Uterus (tissue), 4 donors: ENCODE results near the gene DOCK3. TPM values are rescaled to one million over a fixed set of nuclear protein-coding genes. Genes with fewer than 3 reads are reported as not detected.

Experiments
- DNase-seq, 2 donors: peaks; one replicate each; pipeline ENCODE4 v3.0.0-alpha.2; 2019 to 2020
- H3K27ac ChIP-seq, 2 donors: fragments of 200-600 bp; sonication (generic); 1 replicate in 1 of 2; 2 replicates in 1 of 2; pipeline ENCODE4 v1.5.1; 2016 to 2018
- H3K27me3 ChIP-seq, 2 donors: fragments of 200-600 bp; sonication (generic); one replicate each; pipeline ENCODE4 v1.5.1; 2018 to 2019; ENCODE audit warnings: control low read depth in 1 of 2
- H3K36me3 ChIP-seq, 2 donors: fragments of 200-600 bp; sonication (generic); one replicate each; pipeline ENCODE4 v1.5.1; 2019; ENCODE audit warnings: control low read depth in 1 of 2
- H3K4me1 ChIP-seq, 2 donors: fragments of 200-600 bp; sonication (generic); one replicate each; pipeline ENCODE4 v1.5.1; 2018 to 2019; ENCODE audit warnings: control low read depth in 1 of 2
- H3K4me3 ChIP-seq, 2 donors: fragments of 200-600 bp; sonication (generic); 1 replicate in 1 of 2; 2 replicates in 1 of 2; pipeline ENCODE4 v1.5.1; 2018 to 2019; ENCODE audit warnings: mild to moderate bottlenecking in 1 of 2
- H3K9me3 ChIP-seq, 2 donors: fragments of 200-600 bp; sonication (generic); one replicate each; pipeline ENCODE4 v1.5.1; 2019; ENCODE audit warnings: control low read depth in 1 of 2
- POLR2A ChIP-seq, 2 donors: fragments of 450-650 bp; IDR thresholded peaks; one replicate each; pipeline ENCODE4 v1.6.1; 2016; ENCODE audit warnings: antibody characterized with exemption in 2 of 2, mild to moderate bottlenecking in 1 of 2, moderate library complexity in 1 of 2
- intact Hi-C: fragments of 100-400 bp; cut with DNase I; formaldehyde crosslinking; loops from one replicate; pipeline ENCODE4 v1.15.1; 2023; ENCODE audit warnings: low total_unique reads
- total RNA-seq, 4 donors: library from RNA; depleted of rRNA in 3 of 4; stranded (reverse); fragments of >200 nt in 3 of 4; gene quantifications; one replicate each; pipeline versions ENCODE4 v1.1.0 to v1.2.4, GENCODE V29; 2014 to 2023
- TF ChIP-seq, protein P1 (sequence below), 4 experiments: fragments of 200-600 bp in 2 of 4; fragments of 450-650 bp in 2 of 4; sonication (generic) in 2 of 4; IDR thresholded peaks; one replicate each; pipeline ENCODE4 v1.5.1; 2016 to 2019; ENCODE audit warnings: antibody characterized with exemption in 4 of 4, mild to moderate bottlenecking in 2 of 4, moderate library complexity in 1 of 4
- donor health status: DM: yes; HTN: yes; CAD: no.

DOCK3 gene
- total RNA-seq, 4 donors from 2014 or later, result under 0.01 to 1.6 (median 0.46) TPM

DNA sequence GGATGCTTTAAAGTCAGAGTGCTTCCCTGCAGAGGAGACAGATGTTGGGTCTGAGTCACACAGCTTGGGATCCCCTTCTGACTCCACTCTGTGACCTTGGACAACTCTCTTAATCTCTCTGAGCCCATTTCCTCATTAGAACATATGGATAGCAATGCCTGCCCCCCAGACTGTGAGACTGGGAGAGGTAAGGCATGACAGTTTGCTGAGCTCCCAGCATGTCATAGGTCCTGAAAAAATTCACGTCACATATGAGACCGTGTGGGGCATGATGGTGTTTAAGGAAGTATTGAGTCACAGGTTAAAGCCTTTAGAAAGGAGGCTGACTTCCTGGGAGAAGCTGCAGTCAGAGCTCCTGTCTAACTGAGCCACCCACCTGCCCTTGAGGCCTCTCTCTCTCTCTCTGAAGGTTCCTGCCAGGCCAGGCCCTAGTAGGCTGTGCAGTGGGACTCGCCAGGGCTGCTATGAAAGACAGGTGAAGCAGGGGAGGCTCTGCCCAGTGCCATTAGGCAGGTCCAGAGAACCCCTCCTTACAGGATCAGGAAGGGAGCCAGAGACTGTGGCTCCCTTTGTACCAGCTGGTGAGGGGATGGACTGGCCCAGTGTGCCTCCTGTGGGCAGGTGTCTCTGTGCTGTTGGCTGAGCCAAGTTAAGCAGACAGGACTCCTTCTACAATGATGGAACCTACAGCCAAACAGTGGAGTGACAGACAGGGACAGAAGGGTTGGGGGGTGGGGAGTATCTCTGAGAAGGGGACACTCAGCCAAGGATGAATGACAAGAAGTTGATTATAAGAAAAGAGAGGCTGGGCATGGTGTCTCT is 19.5 kb upstream of the DOCK3 start:
- no peaks in the 10 kb centered on the region for H3K4me1 ChIP-seq
- intact Hi-C loops, result no loop called here
- no peaks in the 10 kb centered on the region for H3K27me3 ChIP-seq
- DNase-seq, result no peak
- no peak overlapping the region for H3K27ac ChIP-seq
- no peak overlapping the region for H3K4me3 ChIP-seq
- H3K9me3 ChIP-seq, result no peaks in the 10 kb centered on the region
- H3K36me3 ChIP-seq, result no peaks in the 10 kb centered on the region
- TF ChIP-seq, protein P1, sequence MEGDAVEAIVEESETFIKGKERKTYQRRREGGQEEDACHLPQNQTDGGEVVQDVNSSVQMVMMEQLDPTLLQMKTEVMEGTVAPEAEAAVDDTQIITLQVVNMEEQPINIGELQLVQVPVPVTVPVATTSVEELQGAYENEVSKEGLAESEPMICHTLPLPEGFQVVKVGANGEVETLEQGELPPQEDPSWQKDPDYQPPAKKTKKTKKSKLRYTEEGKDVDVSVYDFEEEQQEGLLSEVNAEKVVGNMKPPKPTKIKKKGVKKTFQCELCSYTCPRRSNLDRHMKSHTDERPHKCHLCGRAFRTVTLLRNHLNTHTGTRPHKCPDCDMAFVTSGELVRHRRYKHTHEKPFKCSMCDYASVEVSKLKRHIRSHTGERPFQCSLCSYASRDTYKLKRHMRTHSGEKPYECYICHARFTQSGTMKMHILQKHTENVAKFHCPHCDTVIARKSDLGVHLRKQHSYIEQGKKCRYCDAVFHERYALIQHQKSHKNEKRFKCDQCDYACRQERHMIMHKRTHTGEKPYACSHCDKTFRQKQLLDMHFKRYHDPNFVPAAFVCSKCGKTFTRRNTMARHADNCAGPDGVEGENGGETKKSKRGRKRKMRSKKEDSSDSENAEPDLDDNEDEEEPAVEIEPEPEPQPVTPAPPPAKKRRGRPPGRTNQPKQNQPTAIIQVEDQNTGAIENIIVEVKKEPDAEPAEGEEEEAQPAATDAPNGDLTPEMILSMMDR (IDR thresholded peaks at IDR 0.05), result no peak
- no peak for TF ChIP-seq POLR2A (IDR thresholded peaks at IDR 0.05)

DNA sequence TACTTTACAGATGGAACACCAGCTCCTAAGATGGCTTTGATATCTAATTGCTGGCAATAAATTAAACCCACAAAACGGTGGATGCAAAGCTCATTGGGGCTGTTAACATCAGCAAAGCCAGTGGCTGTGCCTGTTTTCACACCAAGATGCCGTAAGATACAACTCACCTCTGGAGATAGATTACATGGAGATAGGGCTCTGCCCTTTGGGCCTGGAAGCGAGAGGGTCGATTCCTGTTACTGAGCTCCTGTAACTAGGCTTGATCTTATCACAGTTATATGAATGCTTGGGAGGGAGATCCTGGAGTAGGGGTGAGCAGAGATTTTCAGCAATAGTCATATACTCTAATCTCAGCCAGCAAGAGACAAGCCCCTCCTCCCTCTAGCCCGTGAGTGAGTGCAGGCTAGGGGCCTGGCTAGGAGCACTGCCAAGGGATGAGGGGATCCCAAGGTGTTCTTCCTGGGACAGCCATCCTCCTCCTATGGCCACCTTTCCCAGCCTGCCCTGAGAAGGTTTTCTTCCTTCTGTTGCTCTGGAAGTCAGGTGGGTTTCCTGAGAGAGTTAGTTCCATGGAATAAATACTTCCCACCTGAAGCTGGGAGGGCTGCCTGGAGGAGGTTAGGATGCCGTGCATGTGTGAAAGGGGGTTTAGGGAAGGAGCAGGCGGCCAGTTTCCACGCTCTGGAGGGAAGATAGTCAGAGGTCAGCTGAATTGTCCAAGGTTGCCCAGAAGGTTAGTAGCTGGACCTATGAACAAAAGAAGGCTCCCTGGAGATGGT is 18.1 kb upstream of the DOCK3 start:
- H3K27ac ChIP-seq, result no peak overlapping the region
- H3K36me3 ChIP-seq, result no peaks in the 10 kb centered on the region
- no peaks in the 10 kb centered on the region for H3K27me3 ChIP-seq
- H3K9me3 ChIP-seq, result no peaks in the 10 kb centered on the region
- intact Hi-C loops, result no loop called here
- TF ChIP-seq POLR2A (IDR thresholded peaks at IDR 0.05), result no peak
- TF ChIP-seq, protein P1 (IDR thresholded peaks at IDR 0.05), result no peak
- no peak for DNase-seq
- H3K4me1 ChIP-seq, result no peaks in the 10 kb centered on the region
- H3K4me3 ChIP-seq, result no peak overlapping the region

DNA sequence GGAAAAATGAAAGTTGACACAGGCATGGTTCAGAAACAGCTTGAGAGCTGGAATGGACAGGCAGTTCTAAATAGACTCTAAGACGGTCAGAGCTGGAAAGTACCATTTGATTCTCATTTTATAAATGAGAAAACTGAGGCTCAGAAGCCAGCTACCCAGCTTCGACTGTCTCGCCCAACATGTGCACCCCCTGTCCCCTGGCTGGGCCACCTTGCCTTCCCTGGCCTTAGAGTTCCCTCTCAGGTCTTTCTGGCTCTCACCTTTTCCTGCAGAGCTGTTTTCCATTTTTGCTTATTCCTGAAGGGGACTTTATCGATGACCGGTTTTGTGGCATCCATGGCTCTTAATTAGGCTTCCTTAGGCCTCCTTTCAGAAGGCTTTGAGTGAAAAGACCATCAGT is 17.3 kb upstream of the DOCK3 start:
- intact Hi-C loops, result no loop called here
- H3K36me3 ChIP-seq, result no peaks in the 10 kb centered on the region
- no peaks in the 10 kb centered on the region for H3K9me3 ChIP-seq
- no peak for DNase-seq
- H3K4me3 ChIP-seq, result no peak overlapping the region
- no peaks in the 10 kb centered on the region for H3K4me1 ChIP-seq
- H3K27ac ChIP-seq, result no peak overlapping the region
- no peaks in the 10 kb centered on the region for H3K27me3 ChIP-seq
- TF ChIP-seq, protein P1 (IDR thresholded peaks at IDR 0.05), result no peak
- no peak for TF ChIP-seq POLR2A (IDR thresholded peaks at IDR 0.05)

DNA sequence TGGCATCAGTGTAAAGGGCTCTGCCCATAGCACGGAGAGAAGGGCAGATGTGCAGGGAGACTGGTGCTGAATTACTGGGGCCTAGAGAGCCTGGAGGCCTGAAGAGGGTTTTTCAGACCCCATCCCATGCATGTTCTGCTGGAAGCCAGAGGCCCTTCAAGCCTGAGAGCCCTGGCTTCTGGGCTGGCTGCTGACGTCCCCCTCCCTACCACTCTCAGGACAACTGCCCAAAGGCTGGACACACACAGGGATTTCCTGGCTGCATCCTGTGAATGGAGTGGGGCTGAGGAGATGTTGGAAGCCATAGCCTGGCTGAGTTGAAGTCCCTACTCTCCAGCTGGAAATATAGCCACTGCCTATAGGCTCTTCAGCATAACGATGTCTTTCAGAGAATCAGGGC is 16.9 kb upstream of the DOCK3 start:
- DNase-seq, result no peak
- no peak for TF ChIP-seq POLR2A (IDR thresholded peaks at IDR 0.05)
- TF ChIP-seq, protein P1 (IDR thresholded peaks at IDR 0.05), result no peak
- H3K36me3 ChIP-seq, result no peaks in the 10 kb centered on the region
- intact Hi-C loops, result no loop called here
- no peaks in the 10 kb centered on the region for H3K9me3 ChIP-seq
- H3K4me1 ChIP-seq, result no peaks in the 10 kb centered on the region
- H3K27ac ChIP-seq, result no peak overlapping the region
- no peak overlapping the region for H3K4me3 ChIP-seq
- no peaks in the 10 kb centered on the region for H3K27me3 ChIP-seq

DNA sequence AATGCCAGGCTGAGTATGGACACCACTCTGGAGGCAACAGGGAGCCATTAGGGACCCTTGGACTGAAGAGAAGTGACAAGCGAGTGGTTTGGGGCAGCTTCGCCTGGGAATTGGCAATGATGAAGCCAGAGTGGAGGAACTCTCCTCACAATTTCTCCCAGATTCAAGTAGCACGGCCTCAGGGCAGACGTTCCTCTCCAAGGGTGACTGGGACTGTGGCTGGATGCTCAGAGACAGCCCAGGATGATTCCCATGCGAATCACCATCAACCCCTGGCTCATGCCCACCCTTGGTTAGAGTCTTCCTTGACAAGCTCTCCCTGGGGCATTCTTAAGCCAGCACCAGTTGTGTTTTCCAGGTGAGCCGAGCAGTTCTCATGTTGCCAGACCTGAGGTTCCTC is 16.3 kb upstream of the DOCK3 start:
- no peak for DNase-seq
- H3K4me3 ChIP-seq, result no peak overlapping the region
- no peaks in the 10 kb centered on the region for H3K9me3 ChIP-seq
- H3K4me1 ChIP-seq, result no peaks in the 10 kb centered on the region
- TF ChIP-seq, protein P1 (IDR thresholded peaks at IDR 0.05), result no peak
- no peak for TF ChIP-seq POLR2A (IDR thresholded peaks at IDR 0.05)
- no peaks in the 10 kb centered on the region for H3K27me3 ChIP-seq
- intact Hi-C loops, result no loop called here
- no peak overlapping the region for H3K27ac ChIP-seq
- H3K36me3 ChIP-seq, result no peaks in the 10 kb centered on the region
